SK-N-MC (cell line): ENCODE results near the gene SF3A1.
"Not testable (repeated sequence)": the region's sequence is repeated elsewhere in the genome, so short reads cannot be mapped to it uniquely, and the experiment has no call there.

Source experiments
- DNase-seq: peaks from one replicate; pipeline ENCODE4 v3.0.0-alpha.2; 2011; ENCODE audit warnings: low read depth, low spot score
- H3K27ac ChIP-seq: fragments of 200-600 bp; sonication (generic); 2 replicates; pipeline ENCODE4 v1.5.1; 2016; ENCODE audit warnings: mixed run types
- H3K36me3 ChIP-seq: fragments of 200-600 bp; sonication (generic); 2 replicates; pipeline ENCODE4 v1.6.1; 2017; ENCODE audit warnings: antibody characterized with exemption, low read length, mixed read lengths; ENCODE audit not compliant: insufficient read depth
- H3K4me3 ChIP-seq: fragments of 200-600 bp; sonication (generic); 2 replicates; pipeline ENCODE4 v1.5.1; 2016
- H3K9ac ChIP-seq: fragments of 200-600 bp; sonication (generic); 2 replicates; pipeline ENCODE4 v1.8.0; 2017; ENCODE audit warnings: mixed run types, mixed read lengths; ENCODE audit not compliant: insufficient read length
- H3K9me3 ChIP-seq: fragments of 200-600 bp; sonication (generic); 2 replicates; pipeline ENCODE4 v1.6.1; 2017; ENCODE audit warnings: low read depth, mild to moderate bottlenecking, antibody characterized with exemption, low read length, moderate library complexity, mixed read lengths
- EZH2 ChIP-seq: fragments of 200-600 bp; sonication (generic); IDR thresholded peaks from one replicate; pipeline ENCODE4 v1.6.1; 2017; ENCODE audit warnings: antibody characterized with exemption
- FOXP2 ChIP-seq: optimal IDR thresholded peaks from 2 replicates; pipeline ENCODE3; 2011; ENCODE audit warnings: mild to moderate bottlenecking, moderate library complexity; ENCODE audit not compliant: insufficient read depth; ENCODE audit errors: extremely low read length, control extremely low read depth
- POLR2AphosphoS5 ChIP-seq: IDR thresholded peaks from 2 replicates; pipeline ENCODE4 v1.6.1; 2012; ENCODE audit warnings: mild to moderate bottlenecking, low read depth, low read length, borderline replicate concordance

The SF3A1 gene

GRCh38 chr22:30344447-30345200, 12.1 kb downstream of the SF3A1 start:
- DNase-seq: no peak
- Histone ChIP-seq H3K9me3 (no peaks in the 10 kb centered on the region), H3K4me3 (no peak overlapping the region), H3K27ac (no peak overlapping the region), H3K36me3 (peaks cover 94% of the 10 kb centered on the region), H3K9ac (no peak overlapping the region)
- TF ChIP-seq FOXP2: no peak
- TF ChIP-seq POLR2AphosphoS5: no peak
- no peak for TF ChIP-seq EZH2

GRCh38 chr22:30340911-30341685, 15.6 kb downstream of the SF3A1 start:
- no peak for TF ChIP-seq POLR2AphosphoS5
- TF ChIP-seq FOXP2: no peak
- TF ChIP-seq EZH2: no peak
- Histone ChIP-seq H3K27ac (no peak overlapping the region), H3K9ac (no peak overlapping the region), H3K36me3 (peaks cover 98% of the 10 kb centered on the region), H3K4me3 (no peak overlapping the region), H3K9me3 (no peaks in the 10 kb centered on the region)
- no peak for DNase-seq

GRCh38 chr22:30338802-30339201, 17.9 kb downstream of the SF3A1 start:
- Histone ChIP-seq H3K27ac (no peak overlapping the region), H3K9ac (no peak overlapping the region), H3K4me3 (no peak overlapping the region), H3K36me3 (peaks cover 98% of the 10 kb centered on the region), H3K9me3 (no peaks in the 10 kb centered on the region)
- DNase-seq: no peak
- TF ChIP-seq FOXP2 (no peak), POLR2AphosphoS5 (no peak), EZH2 (no peak)

GRCh38 chr22:30338341-30338740, 18.4 kb downstream of the SF3A1 start:
- not testable (repeated sequence) for H3K4me3 ChIP-seq, H3K9ac ChIP-seq, H3K9me3 ChIP-seq, DNase-seq, H3K27ac ChIP-seq
- H3K36me3 ChIP-seq: peaks cover 98% of the 10 kb centered on the region

- no peak overlapping the region for H3K27ac ChIP-seq
- no peak overlapping the region for H3K4me3 ChIP-seq
- peaks cover 97% of the 10 kb centered on the region for H3K36me3 ChIP-seq
- no peak for TF ChIP-seq POLR2AphosphoS5
- no peak for TF ChIP-seq EZH2
- no peak for TF ChIP-seq FOXP2
- H3K9ac ChIP-seq: no peak overlapping the region
- DNase-seq: no peak
- no peaks in the 10 kb centered on the region for H3K9me3 ChIP-seq
These were observed 19.3 kb downstream of the SF3A1 start for GRCh38 chr22:30337461-30337778.

GRCh38 chr22:30336752-30337460, 19.8 kb downstream of the SF3A1 start:
- H3K9ac ChIP-seq: no peak overlapping the region

GRCh38 chr22:30335236-30335635, 21.5 kb downstream of the SF3A1 start:
- peaks cover 85% of the 10 kb centered on the region for H3K36me3 ChIP-seq
- TF ChIP-seq FOXP2 (no peak), EZH2 (no peak), POLR2AphosphoS5 (no peak)
- H3K4me3 ChIP-seq: no peak overlapping the region

More at GRCh38 chr22:30336752-30337460, 19.8 kb downstream of the SF3A1 start:
- Histone ChIP-seq H3K36me3 (peaks cover 96% of the 10 kb centered on the region), H3K9me3 (no peaks in the 10 kb centered on the region), H3K4me3 (no peak overlapping the region), H3K27ac (no peak overlapping the region)
- TF ChIP-seq EZH2: no peak
- TF ChIP-seq POLR2AphosphoS5: no peak
- no peak for TF ChIP-seq FOXP2
- DNase-seq: no peak

GRCh38 chr22:30334646-30335045, 22.0 kb downstream of the SF3A1 start:
- Histone ChIP-seq H3K9ac (no peak overlapping the region), H3K36me3 (peaks cover 81% of the 10 kb centered on the region), H3K4me3 (no peak overlapping the region), H3K27ac (no peak overlapping the region), H3K9me3 (no peaks in the 10 kb centered on the region)
- TF ChIP-seq EZH2: no peak
- no peak for TF ChIP-seq FOXP2
- TF ChIP-seq POLR2AphosphoS5: no peak
- no peak for DNase-seq

More at GRCh38 chr22:30335236-30335635, 21.5 kb downstream of the SF3A1 start:
- Histone ChIP-seq H3K9me3 (no peaks in the 10 kb centered on the region), H3K9ac (no peak overlapping the region), H3K27ac (no peak overlapping the region)
- DNase-seq: no peak
